HL-60 (cell line): Measurements from ENCODE around the gene NECTIN2.
"Not testable (repeated sequence)": the region's sequence is repeated elsewhere in the genome, so short reads cannot be mapped to it uniquely, and the experiment has no call there.

ENCODE experiments used
- DNase-seq, 2 experiments: peaks; one replicate each; pipeline ENCODE4 v3.0.0-alpha.2; 2010 to 2020; ENCODE audit warnings: low read depth in 1 of 2, low spot score in 1 of 2
- H3K27ac ChIP-seq: fragments of 250-450 bp; sonication (Bioruptor Pico); replicated peaks from 2 replicates; pipeline ENCODE4 v1.5.1; 2020; ENCODE audit warnings: mild to moderate bottlenecking, moderate library complexity
- H3K27me3 ChIP-seq: fragments of 250-450 bp; sonication (Bioruptor Pico); 2 replicates; pipeline ENCODE4 v1.5.1; 2021; ENCODE audit warnings: mild to moderate bottlenecking, moderate library complexity; ENCODE audit not compliant: insufficient read depth, poor library complexity, severe bottlenecking
- H3K4me3 ChIP-seq: replicated peaks from 2 replicates; pipeline ENCODE4 v1.5.1; 2011; ENCODE audit warnings: mild to moderate bottlenecking, control low read depth, low read length; ENCODE audit not compliant: insufficient read depth
- GABPA ChIP-seq: IDR thresholded peaks from 2 replicates; pipeline ENCODE4 v1.6.1; 2012; ENCODE audit warnings: low read depth
- POLR2AphosphoS5 ChIP-seq: IDR thresholded peaks from 2 replicates; pipeline ENCODE4 v1.6.1; 2012; ENCODE audit warnings: low read depth
- SPI1 ChIP-seq: IDR thresholded peaks from 2 replicates; pipeline ENCODE4 v1.6.1; 2012; ENCODE audit warnings: low read depth, mild to moderate bottlenecking, borderline replicate concordance
- TF ChIP-seq, protein P1 (sequence below): IDR thresholded peaks from 2 replicates; pipeline ENCODE4 v1.6.1; 2012; ENCODE audit warnings: low read depth; ENCODE audit not compliant: insufficient replicate concordance
- TF ChIP-seq, protein P2 (sequence below): IDR thresholded peaks from one replicate; pipeline ENCODE4 v1.5.1; 2011; ENCODE audit warnings: low read length, control low read depth, inconsistent platforms; ENCODE audit not compliant: insufficient read depth

NECTIN2 gene

DNA sequence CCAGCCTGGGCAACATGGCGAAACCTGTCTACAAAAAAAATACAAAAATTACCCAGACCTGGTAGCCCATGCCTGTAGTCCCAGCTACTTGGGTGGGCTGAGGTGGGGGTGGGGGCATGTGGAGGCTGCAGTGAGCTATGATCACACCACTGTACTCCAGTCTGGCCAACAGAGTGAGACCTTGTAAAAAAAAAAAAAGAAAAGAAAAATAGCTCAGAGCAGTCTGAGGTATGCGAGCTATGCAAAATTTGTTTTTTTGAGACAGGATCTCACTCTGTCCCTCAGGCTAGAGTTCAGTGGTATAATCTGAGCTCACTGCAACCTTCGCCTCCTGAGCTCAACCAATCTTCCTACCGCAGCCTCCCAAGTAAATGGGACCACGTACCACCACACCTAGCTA, 37.8 kb downstream of the NECTIN2 start:
- no peaks in the 10 kb centered on the region for H3K27me3 ChIP-seq
- TF ChIP-seq SPI1 (no peak), POLR2AphosphoS5 (no peak), GABPA (no peak)
- TF ChIP-seq, protein P1, sequence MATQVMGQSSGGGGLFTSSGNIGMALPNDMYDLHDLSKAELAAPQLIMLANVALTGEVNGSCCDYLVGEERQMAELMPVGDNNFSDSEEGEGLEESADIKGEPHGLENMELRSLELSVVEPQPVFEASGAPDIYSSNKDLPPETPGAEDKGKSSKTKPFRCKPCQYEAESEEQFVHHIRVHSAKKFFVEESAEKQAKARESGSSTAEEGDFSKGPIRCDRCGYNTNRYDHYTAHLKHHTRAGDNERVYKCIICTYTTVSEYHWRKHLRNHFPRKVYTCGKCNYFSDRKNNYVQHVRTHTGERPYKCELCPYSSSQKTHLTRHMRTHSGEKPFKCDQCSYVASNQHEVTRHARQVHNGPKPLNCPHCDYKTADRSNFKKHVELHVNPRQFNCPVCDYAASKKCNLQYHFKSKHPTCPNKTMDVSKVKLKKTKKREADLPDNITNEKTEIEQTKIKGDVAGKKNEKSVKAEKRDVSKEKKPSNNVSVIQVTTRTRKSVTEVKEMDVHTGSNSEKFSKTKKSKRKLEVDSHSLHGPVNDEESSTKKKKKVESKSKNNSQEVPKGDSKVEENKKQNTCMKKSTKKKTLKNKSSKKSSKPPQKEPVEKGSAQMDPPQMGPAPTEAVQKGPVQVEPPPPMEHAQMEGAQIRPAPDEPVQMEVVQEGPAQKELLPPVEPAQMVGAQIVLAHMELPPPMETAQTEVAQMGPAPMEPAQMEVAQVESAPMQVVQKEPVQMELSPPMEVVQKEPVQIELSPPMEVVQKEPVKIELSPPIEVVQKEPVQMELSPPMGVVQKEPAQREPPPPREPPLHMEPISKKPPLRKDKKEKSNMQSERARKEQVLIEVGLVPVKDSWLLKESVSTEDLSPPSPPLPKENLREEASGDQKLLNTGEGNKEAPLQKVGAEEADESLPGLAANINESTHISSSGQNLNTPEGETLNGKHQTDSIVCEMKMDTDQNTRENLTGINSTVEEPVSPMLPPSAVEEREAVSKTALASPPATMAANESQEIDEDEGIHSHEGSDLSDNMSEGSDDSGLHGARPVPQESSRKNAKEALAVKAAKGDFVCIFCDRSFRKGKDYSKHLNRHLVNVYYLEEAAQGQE: no peak
- TF ChIP-seq, protein P2, sequence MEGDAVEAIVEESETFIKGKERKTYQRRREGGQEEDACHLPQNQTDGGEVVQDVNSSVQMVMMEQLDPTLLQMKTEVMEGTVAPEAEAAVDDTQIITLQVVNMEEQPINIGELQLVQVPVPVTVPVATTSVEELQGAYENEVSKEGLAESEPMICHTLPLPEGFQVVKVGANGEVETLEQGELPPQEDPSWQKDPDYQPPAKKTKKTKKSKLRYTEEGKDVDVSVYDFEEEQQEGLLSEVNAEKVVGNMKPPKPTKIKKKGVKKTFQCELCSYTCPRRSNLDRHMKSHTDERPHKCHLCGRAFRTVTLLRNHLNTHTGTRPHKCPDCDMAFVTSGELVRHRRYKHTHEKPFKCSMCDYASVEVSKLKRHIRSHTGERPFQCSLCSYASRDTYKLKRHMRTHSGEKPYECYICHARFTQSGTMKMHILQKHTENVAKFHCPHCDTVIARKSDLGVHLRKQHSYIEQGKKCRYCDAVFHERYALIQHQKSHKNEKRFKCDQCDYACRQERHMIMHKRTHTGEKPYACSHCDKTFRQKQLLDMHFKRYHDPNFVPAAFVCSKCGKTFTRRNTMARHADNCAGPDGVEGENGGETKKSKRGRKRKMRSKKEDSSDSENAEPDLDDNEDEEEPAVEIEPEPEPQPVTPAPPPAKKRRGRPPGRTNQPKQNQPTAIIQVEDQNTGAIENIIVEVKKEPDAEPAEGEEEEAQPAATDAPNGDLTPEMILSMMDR: no peak
- H3K27ac ChIP-seq: no peak overlapping the region
- DNase-seq: no peak
- H3K4me3 ChIP-seq: no peak overlapping the region

DNA sequence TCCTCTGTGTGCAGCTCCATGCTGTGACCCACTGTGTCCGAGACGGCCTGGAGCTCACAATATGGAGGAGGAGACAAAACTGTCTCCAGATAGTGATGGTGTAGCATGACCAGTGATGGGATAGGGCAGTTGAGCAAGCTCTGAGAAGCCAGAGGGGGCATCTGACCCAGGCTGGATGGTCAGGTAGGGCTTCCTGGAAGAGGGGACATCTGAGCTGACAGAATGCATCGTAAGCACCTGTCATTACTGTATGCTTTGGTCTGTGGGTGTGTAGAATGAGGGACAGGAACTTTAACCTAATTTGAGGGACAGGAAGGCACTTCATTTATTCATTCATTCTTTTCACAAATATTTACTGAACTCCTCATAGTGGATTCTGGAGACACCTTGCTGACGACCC, 38.5 kb downstream of the NECTIN2 start:
- no peak overlapping the region for H3K4me3 ChIP-seq
- no peak overlapping the region for H3K27ac ChIP-seq
- no peaks in the 10 kb centered on the region for H3K27me3 ChIP-seq
- TF ChIP-seq POLR2AphosphoS5: no peak
- TF ChIP-seq SPI1: no peak
- TF ChIP-seq, protein P1: no peak
- TF ChIP-seq, protein P2: no peak
- TF ChIP-seq GABPA: no peak
- no peak for DNase-seq

DNA sequence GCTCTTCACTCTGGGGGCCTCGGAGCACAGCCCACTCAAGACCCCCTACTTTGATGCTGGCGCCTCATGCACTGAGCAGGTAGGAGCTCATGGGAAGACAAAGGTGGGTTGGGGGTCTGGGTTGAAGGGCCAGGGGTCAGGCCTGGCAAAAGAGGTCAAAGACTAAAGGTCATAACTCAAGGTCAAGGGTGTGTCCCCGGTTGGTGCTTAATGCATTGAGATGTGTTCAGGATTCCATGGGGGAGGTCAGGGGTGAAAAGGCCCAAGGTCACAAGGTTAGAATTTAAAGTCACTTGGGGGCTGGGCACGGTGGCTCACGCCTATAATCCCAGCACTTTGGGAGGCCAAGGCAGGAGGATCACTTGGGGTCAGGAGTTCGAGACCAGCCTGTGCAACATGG, 40.0 kb downstream of the NECTIN2 start:
- H3K4me3 ChIP-seq: no peak overlapping the region
- DNase-seq: no peak
- TF ChIP-seq POLR2AphosphoS5 (no peak), GABPA (no peak)
- H3K27ac ChIP-seq: no peak overlapping the region
- H3K27me3 ChIP-seq: no peaks in the 10 kb centered on the region

DNA sequence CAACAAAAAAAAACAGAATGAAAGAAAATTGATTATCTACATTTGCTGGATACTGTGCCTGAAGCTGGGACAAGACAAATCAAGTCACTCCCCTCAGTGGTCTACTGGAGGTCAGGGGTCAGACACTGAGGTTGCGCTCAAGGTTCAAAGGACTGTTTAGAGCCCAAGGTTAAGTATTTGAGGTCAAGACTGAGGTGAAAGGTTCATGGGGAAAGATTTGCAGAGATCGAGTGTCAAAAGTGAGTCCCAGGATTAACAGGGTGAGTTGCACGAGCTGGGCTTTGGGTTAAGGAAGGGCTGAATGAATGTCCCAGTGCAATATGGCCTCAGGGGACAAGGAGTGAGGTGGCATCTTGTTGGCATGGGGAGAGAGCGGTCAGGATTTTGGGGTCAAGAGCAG, 41.6 kb downstream of the NECTIN2 start:
- no peak for DNase-seq
- Histone ChIP-seq H3K27me3 (no peaks in the 10 kb centered on the region), H3K27ac (no peak overlapping the region), H3K4me3 (no peak overlapping the region)
- TF ChIP-seq POLR2AphosphoS5 (no peak), GABPA (no peak), SPI1 (no peak)
- TF ChIP-seq, protein P1: no peak
- TF ChIP-seq, protein P2: no peak

DNA sequence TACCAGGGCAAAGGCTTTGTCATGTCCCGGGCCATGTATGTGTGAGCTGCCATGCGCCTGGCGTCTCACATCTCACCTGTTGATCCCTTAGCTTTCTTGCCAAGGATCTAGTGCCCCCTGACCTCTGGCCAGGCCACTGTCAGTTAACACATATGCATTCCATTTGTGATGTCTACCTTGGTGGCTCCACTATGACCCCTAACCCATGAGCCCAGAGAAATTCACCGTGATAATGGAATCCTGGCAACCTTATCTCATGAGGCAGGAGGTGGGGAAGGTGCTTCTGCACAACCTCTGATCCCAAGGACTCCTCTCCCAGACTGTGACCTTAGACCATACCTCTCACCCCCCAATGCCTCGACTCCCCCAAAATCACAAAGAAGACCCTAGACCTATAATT, 42.2 kb downstream of the NECTIN2 start:
- H3K27me3 ChIP-seq, H3K27ac ChIP-seq, H3K4me3 ChIP-seq, DNase-seq: not testable (repeated sequence)
